ENCODE results near the gene ENAH.
"Not testable (repeated sequence)": the region's sequence is repeated elsewhere in the genome, so short reads cannot be mapped to it uniquely, and the experiment has no call there.

The ENAH gene

DNA sequence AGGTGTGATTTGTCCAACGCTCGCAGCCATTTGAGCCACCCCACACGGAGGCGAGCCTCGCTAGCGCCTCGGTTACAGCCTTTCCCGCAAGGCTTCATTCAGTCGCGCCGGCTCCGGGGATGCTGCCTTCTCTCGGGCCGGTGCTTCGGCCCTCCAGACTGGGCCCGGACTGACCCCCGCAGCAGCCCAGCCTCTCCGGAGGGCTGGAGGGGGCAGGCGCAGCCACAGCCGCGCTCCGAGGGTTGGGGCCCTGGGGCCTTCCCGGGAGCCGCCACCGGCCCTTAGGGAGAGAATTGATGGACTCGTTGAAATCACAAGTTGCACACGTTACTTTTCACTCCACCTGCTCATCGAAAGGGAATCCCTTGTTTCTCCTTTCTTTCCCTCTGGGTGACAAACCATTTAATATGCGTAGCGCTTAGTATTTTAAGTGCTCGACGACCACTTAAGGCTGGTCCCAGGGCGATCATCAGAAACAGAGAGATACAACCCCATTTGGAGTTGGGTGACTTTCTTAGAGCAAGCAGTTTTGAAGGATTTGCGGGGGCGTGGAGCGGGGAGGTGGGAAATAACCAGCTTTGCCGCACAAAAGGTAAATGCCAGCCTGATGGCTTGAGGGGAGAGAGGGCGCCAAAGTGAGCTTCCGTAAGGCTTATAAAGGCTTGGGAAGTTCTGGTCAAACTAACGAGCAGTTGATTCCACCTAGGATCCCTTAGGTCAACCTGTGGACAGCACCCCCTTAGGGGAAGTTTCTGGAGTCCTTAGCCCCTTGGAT, 24.6 kb upstream of the ENAH start:
- in situ Hi-C loops (cut with MboI; ENCODE audit: low sequenced_read_pairs): no loop called here

GRCh38 chr1:225674381-225674780, 21.5 kb upstream of the ENAH start:
- in situ Hi-C loops (cut with MboI; ENCODE audit: low sequenced_read_pairs): no loop called here

DNA sequence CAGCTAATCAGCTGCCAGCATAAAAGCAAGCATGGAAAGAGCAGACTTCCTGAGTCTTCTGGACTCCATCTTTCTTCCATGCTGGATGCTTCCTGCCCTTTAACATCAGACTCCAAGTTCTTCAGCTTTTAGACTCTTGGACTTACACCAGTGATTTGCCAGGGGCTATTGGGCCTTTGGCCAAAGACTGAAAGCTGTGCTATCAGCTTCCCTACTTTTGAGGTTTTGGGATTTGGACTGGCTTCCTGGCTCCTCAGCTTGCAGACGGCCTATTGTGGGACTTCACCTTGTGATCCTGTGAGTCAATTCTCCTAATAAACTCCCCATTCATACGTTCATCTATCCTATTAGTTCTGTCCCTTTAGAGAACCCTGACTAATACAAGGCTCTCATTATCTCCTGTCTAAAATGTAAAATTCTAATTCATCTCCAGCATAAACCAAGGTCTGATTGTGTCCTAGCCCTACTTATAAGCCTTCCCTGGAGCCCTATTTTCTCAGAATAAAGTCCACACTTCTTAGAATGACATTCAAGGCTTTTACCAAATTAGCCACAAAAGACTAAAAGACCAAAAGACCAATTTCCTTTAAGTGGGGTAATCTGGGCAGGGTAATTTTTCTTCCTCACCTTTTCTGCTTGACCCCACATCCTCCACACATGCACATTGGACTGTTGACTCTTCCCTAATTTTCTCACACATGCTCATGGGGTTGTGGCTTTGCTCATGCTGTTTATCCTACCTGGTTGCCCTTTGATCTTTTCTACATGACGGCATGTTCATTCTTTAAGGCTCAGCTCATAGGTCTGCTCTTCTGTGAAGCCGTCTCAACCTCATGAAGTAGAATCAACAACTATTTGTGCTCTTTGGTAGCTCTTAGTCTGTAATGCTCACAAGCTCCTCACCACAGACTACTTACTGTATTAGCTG, 18.1 kb upstream of the ENAH start:
- in situ Hi-C loops (cut with MboI; ENCODE audit: low sequenced_read_pairs): no loop called here

DNA sequence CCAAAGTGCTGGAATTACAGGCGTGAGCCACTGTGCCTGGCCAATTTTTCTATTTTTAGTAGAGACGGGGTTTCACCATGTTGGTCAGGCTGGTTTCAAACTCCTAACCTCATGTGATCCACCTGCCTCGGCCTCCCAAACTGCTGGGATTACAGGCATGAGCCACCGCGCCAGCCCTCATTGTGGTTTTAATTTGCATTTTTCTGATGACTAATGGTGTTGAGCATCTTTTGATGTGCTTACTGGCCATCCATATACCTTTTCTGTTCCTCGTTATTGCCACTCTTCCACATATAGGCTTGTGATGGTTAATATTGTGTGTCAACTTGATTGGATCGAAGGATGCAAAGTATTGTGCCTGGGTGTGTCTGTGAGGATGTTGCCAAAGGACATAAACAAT, 17.4 kb upstream of the ENAH start:
- in situ Hi-C loops (cut with MboI; ENCODE audit: low sequenced_read_pairs): no loop called here

- in situ Hi-C loops (cut with MboI; ENCODE audit: low sequenced_read_pairs): no loop called here
These were observed 15.3 kb upstream of the ENAH start for GRCh38 chr1:225668222-225668621.

- in situ Hi-C loops (cut with MboI; ENCODE audit: low sequenced_read_pairs): no loop called here
These were observed 14.4 kb upstream of the ENAH start for GRCh38 chr1:225667362-225667761.

DNA sequence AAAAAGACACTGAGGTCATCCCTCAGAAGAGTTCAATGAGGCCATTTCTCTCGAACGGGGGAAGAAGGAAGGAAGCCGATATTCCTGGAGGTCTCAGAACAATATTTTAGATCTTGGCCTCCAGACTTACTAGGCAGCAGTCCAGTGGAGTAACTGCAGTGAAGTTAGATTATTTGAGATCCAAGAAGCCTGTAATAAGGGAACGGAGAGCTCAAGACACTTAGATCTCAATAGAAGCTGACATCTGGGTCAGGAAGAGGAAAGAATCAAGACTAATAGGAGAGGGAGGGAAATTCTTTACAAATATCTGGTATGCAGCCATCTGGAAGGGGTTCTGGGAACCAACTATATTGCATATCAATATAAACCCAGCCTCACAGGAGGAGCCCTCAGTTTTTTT, 13.6 kb upstream of the ENAH start:
- in situ Hi-C loops (cut with MboI; ENCODE audit: low sequenced_read_pairs): no loop called here

DNA sequence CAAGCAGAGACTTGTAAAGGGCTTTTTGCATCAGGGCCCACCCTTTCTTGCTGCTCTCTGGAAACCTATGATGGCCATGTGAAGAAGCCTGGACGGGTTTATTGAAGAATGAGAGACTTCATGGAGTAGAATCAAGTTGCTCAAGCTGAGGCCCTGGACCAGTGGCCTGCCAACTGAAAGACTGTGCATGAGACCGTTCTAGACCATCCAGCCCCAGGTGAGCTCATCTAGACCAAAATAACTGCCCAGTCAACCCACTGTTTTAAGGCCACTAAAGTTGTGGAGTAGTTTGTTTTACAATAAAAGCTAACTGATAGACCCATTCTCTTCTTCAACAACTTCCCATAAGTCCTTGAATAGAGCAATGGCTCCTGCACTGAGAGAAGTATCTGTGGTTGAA, 11.8 kb upstream of the ENAH start:
- in situ Hi-C loops (cut with MboI; ENCODE audit: low sequenced_read_pairs): no loop called here

- in situ Hi-C loops (cut with MboI; ENCODE audit: low sequenced_read_pairs): no loop called here
These were observed 9.2 kb upstream of the ENAH start for GRCh38 chr1:225662155-225662554.

- in situ Hi-C loops (cut with MboI; ENCODE audit: low sequenced_read_pairs): no loop called here
These were observed 7.6 kb upstream of the ENAH start for GRCh38 chr1:225660544-225660946.

- in situ Hi-C loops (cut with MboI; ENCODE audit: low sequenced_read_pairs): no loop called here
These were observed 5.1 kb upstream of the ENAH start for GRCh38 chr1:225658041-225658440.

- in situ Hi-C loops (cut with MboI; ENCODE audit: low sequenced_read_pairs): no loop called here
These were observed 4.6 kb upstream of the ENAH start for GRCh38 chr1:225657462-225657989.

DNA sequence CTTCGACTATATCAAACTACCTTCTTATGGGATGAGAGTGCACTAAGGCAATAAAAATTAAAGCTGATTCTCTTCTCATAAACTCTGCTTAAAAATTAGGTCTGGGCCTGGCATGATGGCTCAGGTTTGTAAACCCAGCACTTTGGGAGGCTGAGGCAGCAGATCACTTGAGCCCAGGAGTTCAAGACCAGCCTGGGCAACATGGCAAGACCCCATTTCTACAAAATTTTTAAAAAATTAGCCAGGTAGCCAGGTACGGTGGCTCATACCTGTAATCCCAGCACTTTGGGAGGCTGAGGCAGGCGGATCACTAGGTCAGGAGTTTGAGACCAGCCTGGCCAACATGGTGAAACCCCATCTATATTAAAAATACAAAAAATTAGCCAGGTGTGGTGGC, 3.3 kb upstream of the ENAH start:
- in situ Hi-C loops (cut with MboI; ENCODE audit: low sequenced_read_pairs): not testable (repeated sequence)

DNA sequence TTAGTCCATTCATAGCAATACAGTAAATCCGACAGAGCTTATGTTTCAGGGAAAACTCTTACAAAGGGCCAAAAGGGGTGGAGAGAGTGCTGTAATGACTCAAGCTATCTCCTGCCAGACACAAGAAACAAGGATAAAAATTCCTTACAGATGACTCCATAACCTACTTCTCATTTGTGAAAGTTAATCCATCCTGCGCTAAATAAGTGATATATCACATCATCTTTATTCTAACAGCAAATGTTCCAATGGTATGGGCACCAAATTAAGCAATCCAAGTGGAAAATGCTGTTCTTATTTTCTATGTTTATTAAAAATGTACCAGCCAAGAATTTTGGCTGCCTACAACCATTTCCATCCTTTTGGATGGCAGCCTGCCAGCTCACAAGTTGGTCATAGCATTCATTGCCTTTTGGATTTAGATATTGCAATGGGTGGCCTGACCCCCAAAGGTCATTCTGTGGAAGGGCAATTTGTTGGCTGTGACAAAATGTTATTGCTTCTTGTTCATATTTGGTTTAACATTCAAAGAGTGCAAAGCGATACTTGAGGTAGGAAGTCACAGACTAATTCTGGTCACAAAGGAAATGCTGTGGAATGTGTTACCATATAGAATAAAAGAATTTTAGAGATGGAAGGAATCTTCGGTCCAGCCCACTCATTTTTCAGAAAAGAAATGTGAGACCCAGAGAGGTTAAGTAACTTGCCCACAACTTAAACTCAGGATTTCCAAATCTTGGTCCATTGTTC, 2.8 kb upstream of the ENAH start:
- in situ Hi-C loops (cut with MboI; ENCODE audit: low sequenced_read_pairs): no loop called here

GRCh38 chr1:225654688-225655508, 2.0 kb upstream of the ENAH start:
- in situ Hi-C loops (cut with MboI; ENCODE audit: low sequenced_read_pairs): no loop called here

DNA sequence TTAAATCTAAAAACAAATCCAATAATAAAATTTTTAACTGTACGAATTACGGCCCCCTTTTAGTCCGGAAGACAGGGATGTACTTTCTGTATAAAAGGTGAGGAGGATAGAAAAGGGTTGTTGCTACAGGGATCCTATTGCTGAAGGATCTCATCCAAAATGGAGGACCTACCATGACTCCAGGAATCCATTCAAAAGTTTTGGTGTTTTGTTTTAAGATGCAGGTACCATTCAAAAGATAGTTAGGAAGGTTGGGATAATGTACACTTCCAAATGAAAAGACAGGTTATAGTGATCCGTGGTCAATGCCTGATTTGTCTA, 1.3 kb upstream of the ENAH start:
- in situ Hi-C loops (cut with MboI; ENCODE audit: low sequenced_read_pairs): no loop called here

GRCh38 chr1:225653463-225654276, 747 bp upstream of the ENAH start:
- in situ Hi-C loops (cut with MboI; ENCODE audit: low sequenced_read_pairs): no loop called here

GRCh38 chr1:225651872-225652728, 823 bp downstream of the ENAH start:
- in situ Hi-C loops (cut with MboI; ENCODE audit: low sequenced_read_pairs): no loop called here

Data from HL-60/S4 (cell line).